ENCODE data around the gene STRIP1.

The STRIP1 gene

GRCh38 chr1:110097507-110098221 is 63.2 kb downstream of the STRIP1 start:
- no peak for DNase-seq

- DNase-seq = no peak
These were observed 64.0 kb downstream of the STRIP1 start for GRCh38 chr1:110098222-110099026.

- DNase-seq = no peak
These were observed 65.9 kb downstream of the STRIP1 start for GRCh38 chr1:110100335-110100734.

- no peak for DNase-seq
These were observed 67.7 kb downstream of the STRIP1 start for GRCh38 chr1:110102081-110102480.

Data from left hindlimb (tissue), 1 donor.